HG02571 (cell line): ENCODE results near the gene OST4.
"Not testable (repeated sequence)": the region's sequence is repeated elsewhere in the genome, so short reads cannot be mapped to it uniquely, and the experiment has no call there.

Experiments used
- ATAC-seq: cut with Tn5 transposase; IDR thresholded peaks from one replicate; pipeline ENCODE4 v1.9.1; 2021; ENCODE audit warnings: mild to moderate bottlenecking, moderate library complexity; ENCODE audit not compliant: unreplicated experiment

Gene OST4

GRCh38 chr2:27071277-27071989, at the start of gene OST4:
OST4 (minus strand) TSS chr2:27071654.
- ATAC-seq = peak; percentile 76

- not testable (repeated sequence) for ATAC-seq
Measured at GRCh38 chr2:27119330-27119670, 47.8 kb upstream of the OST4 start.

DNA sequence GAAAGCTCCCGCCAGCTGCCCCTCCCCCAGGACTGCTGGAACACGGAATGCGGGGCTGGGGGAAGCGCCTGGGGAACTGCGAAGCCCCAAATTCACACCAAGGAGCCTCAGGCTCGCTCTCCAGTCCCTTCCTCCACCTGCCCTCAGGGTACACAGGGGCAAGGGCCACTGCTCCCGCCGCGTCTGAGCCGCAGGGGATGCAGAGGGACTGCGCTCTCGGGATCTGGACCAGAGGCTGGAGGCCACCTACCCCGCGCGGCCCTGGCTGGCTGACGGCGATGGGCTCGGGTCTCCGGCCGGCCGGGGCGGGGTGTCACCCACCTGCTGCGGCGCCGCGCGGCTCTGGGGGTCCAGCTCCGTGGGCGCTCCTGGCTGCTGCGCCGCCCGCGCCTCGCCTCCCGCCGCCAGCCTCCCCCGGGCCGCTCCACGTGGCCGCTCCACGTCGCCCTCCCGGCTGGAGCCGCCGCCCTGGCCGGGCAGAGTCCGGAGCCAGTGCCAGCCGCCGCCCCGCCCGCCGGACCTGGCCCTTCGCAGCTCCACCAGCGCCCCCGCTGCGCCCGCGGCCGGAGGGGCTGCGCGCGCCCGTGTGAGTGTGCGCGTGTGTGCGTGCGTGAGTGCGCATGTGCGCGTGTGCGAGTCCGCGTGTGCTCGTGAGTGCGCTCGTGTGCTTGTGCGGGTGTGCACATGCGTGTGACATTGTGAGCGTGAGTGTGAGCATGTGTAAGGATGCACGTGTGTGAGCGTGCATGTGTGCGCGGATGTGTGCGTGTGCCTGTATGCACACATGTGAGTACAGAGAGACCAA, 47.3 kb upstream of the OST4 start, which contains the start of gene CGREF1:
Gene CGREF1 (minus strand): TSS at position 604 of the 805 bp plus-strand sequence. CDS start 14,762 bp downstream, outside the sequence.
- no peak for ATAC-seq

DNA sequence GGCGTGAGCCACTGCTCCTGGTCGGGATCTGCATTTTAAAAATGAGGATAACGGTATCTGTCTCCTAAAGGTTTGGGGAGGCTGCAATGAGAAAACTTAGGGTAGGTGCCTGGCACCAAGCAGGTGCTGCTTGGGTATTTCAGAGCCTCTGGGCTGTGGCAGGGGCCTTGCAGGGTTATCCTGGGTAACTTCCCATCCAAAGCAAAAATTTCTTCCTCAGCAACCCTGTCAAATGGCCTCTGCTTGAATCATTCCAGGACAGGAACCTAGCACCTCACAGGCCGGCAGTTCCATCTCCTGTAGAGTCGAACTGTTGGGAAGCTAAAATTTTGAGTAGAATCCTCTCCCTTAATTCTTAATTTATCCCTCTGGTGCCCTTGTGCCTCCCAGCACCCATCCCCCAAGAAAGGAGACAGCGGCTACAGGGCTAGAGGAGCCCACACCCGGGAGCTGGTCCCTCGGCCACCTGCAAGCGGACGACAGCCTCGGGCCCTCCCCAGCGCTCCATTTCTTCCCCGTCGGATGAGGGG, 46.6 kb upstream of the OST4 start:
- ATAC-seq = no peak

DNA sequence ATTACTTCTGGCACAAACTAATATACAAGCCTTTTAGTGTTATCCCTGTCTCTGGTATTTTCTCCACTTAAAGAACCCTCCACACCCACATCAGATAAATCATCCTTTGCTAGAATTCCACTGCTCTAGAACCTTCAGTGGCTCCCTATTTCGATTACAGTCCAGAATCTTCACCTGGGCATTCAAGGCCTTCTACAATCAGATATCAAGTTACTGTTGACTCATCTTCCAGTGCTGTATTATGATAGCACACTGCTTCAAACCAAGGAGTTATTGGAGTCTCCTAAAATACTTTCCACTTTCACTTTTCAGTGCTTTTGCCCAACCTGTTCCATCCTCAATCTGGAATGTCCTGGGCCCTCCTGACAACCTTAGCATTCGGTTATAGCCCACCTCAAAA, 44.1 kb upstream of the OST4 start:
- ATAC-seq = no peak

- ATAC-seq = not testable (repeated sequence)
Measured at GRCh38 chr2:27111392-27112078, 40.1 kb upstream of the OST4 start.

- not testable (repeated sequence) for ATAC-seq
Measured at GRCh38 chr2:27110603-27111352, 39.3 kb upstream of the OST4 start.

GRCh38 chr2:27109083-27109482, 37.6 kb upstream of the OST4 start:
- no peak for ATAC-seq

GRCh38 chr2:27108221-27108620, 36.8 kb upstream of the OST4 start:
- ATAC-seq = no peak

DNA sequence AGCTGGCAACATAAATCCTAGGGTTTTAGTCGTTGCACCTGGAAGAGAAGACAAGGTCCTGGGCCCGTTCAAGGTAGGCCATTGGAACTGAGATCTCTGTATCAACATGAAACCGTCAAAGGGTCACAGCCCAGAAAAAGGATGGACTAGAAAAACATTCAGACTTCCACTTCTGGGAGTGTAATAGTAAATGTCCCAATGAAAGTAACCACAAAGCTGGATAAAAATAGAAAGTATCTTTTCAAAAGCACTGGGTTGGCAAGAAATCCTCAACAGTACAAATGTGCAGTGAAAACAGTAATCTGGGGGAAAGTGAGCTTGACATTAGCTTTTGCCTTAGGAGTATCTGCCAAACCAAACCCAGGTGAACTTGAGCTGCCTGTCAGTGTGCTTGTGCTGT, 34.5 kb upstream of the OST4 start:
- ATAC-seq = no peak

- ATAC-seq = no peak
Measured at GRCh38 chr2:27102329-27102728, 30.9 kb upstream of the OST4 start.

GRCh38 chr2:27100036-27100435, 28.6 kb upstream of the OST4 start:
- ATAC-seq = no peak

GRCh38 chr2:27099334-27099955, 28.0 kb upstream of the OST4 start:
- no peak for ATAC-seq

DNA sequence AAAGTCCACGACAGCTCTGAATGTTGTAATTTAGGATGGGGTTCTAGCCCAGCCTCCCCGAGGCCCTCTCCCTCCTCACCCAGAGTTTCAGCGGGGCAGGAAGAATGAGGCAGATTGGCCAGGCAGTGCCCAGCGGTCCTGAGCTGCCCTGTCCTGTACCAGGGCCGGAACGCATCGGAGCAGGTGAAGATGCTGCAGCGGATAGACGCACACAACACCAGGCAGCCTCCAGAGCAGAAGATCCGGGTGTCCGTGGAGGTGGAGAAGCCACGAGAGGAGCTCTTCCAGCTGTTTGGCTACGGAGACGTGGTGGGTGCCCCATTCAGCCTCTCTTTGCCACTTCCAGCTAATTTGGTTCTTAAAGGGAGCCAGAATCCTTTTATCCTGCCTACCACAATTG, 25.9 kb upstream of the OST4 start:
- no peak for ATAC-seq

- ATAC-seq = no peak
Measured at GRCh38 chr2:27096748-27097297, 25.4 kb upstream of the OST4 start.

GRCh38 chr2:27095745-27096651, 24.5 kb upstream of the OST4 start:
- no peak for ATAC-seq

- no peak for ATAC-seq
Measured at GRCh38 chr2:27095427-27095744, 23.9 kb upstream of the OST4 start.

DNA sequence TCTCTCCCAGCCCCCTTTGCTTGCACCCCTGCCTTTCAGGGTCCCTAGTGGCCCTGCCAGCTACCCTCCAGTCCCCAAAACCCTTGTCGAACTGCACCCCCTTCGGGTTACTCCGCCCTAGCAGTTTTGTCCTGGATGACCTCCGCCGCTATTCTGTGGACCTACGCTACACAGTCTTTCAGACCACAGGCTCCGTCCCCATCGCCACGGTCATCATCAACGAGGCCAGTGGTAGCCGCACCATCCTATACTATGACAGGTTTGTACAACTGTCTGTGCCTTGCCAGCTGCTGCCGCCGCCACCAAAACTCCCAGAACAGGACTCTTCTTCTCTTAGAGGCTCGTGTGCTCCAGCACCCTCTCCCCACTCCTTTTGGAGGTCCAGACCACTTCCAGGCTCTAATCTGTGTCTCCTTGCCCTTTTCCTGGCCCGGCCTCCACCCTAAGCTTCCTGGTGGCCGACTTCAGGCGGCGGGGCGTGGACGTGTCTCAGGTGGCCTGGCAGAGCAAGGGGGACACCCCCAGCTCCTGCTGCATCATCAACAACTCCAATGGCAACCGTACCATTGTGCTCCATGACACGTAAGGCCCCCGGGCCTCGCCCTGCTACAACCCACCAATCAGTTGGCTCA, 23.0 kb upstream of the OST4 start:
- ATAC-seq = no peak
